Measurements from ENCODE around the gene TPSB2.

DNA sequence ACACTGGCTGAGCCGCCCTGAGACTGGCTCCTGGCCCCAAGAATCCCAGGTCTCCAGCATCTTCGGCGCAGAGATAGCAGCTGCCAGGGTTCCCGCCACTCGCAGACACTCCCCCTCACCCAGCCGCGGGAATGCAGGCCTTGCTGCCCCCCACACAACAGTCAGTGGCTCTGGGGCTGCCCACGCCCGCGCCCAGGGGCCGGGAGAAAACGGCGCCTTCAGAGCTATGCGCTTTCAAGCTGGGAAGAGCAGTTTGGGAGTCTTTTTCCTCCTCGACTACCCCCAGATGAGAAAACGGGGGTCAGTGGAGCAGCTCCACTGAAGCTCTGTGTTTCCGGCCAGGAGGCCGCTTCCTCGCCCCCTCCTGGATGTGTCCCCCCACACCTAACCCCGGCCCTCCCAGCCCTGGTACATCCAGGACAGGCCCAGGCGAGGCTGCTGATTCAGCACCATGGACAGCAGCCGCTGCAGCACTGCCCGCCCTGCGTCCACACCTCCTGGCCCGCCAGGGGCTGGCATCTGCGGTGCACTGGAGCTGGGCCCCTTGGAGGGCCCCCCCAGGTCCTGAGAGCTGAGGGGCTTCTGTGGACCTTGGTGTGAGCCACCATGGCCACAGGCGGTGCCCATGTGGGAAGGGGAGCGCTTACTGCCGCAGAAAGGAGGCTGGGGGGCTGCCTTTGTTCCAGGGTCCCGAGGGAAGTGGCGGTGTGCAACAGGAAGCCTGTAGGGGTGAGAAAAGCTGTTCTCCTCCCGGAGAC is 41.4 kb downstream of the TPSB2 start:
- TF ChIP-seq CTCF (IDR thresholded peaks at IDR 0.05) (no peak), POLR2A (IDR thresholded peaks at IDR 0.05) (no peak)
